ENCODE measurements around the gene GBA3. TPM values are rescaled to one million over a fixed set of nuclear protein-coding genes. Genes with fewer than 3 reads are reported as not detected.

The GBA3 gene
- total RNA-seq, 4 donors from 2014 or later: 2.4 TPM; not detected in 3

- no peaks in the 10 kb centered on the region for H3K27me3 ChIP-seq
- intact Hi-C loops (cut with DNase I; ENCODE audit: low total_unique reads): no loop called here
- no peaks in the 10 kb centered on the region for H3K36me3 ChIP-seq
- no peaks in the 10 kb centered on the region for H3K4me1 ChIP-seq
- TF ChIP-seq CTCF (IDR thresholded peaks at IDR 0.05) (no peak), POLR2A (IDR thresholded peaks at IDR 0.05) (no peak)
- no peak overlapping the region for H3K4me3 ChIP-seq
- no peak for DNase-seq
- no peak overlapping the region for H3K27ac ChIP-seq
- no peaks in the 10 kb centered on the region for H3K9me3 ChIP-seq
Measured at GRCh38 chr4:22801391-22801790, 108.7 kb downstream of the GBA3 start.

GRCh38 chr4:22802876-22803275 is 110.1 kb downstream of the GBA3 start:
- H3K27me3 ChIP-seq: no peaks in the 10 kb centered on the region
- H3K27ac ChIP-seq: no peak overlapping the region
- H3K4me3 ChIP-seq: no peak overlapping the region
- H3K4me1 ChIP-seq: no peaks in the 10 kb centered on the region
- intact Hi-C loops (cut with DNase I; ENCODE audit: low total_unique reads): no loop called here
- no peak for TF ChIP-seq CTCF (IDR thresholded peaks at IDR 0.05)
- TF ChIP-seq POLR2A (IDR thresholded peaks at IDR 0.05): no peak
- H3K36me3 ChIP-seq: no peaks in the 10 kb centered on the region
- H3K9me3 ChIP-seq: no peaks in the 10 kb centered on the region
- DNase-seq: no peak

GRCh38 chr4:22803512-22803911 is 110.8 kb downstream of the GBA3 start:
- Histone ChIP-seq H3K36me3 (no peaks in the 10 kb centered on the region), H3K4me1 (no peaks in the 10 kb centered on the region), H3K27me3 (no peaks in the 10 kb centered on the region), H3K27ac (no peak overlapping the region), H3K4me3 (no peak overlapping the region), H3K9me3 (no peaks in the 10 kb centered on the region)
- intact Hi-C loops (cut with DNase I; ENCODE audit: low total_unique reads): no loop called here
- DNase-seq: no peak
- TF ChIP-seq CTCF (IDR thresholded peaks at IDR 0.05): no peak
- TF ChIP-seq POLR2A (IDR thresholded peaks at IDR 0.05): no peak

DNA sequence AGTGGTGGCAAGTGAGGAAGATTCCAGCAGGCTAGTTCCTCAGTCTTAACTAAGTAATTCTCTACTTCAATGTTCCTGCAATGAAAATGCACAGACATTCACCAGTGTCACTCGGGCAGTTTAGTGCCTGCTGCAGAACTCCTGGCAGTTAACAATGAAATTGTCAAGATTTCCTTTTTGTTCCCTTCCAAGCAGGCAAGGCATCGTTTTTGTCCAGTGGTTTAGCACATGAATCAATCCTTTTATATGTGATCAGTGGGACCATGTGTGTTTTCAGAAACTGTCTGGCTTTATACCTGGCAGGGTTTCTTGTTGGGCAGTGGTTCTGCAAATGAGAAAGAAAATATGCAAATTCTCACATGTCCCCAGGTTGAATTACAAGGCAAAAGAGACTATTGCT is 122.2 kb downstream of the GBA3 start:
- intact Hi-C loops (cut with DNase I; ENCODE audit: low total_unique reads): no loop called here
- TF ChIP-seq CTCF (IDR thresholded peaks at IDR 0.05) (no peak), POLR2A (IDR thresholded peaks at IDR 0.05) (no peak)
- H3K9me3 ChIP-seq: no peaks in the 10 kb centered on the region
- no peak overlapping the region for H3K27ac ChIP-seq
- H3K4me3 ChIP-seq: no peak overlapping the region
- DNase-seq: no peak
- no peaks in the 10 kb centered on the region for H3K27me3 ChIP-seq
- H3K36me3 ChIP-seq: no peaks in the 10 kb centered on the region
- no peaks in the 10 kb centered on the region for H3K4me1 ChIP-seq

GRCh38 chr4:22824091-22824490 is 131.4 kb downstream of the GBA3 start:
- Histone ChIP-seq H3K27ac (no peak overlapping the region), H3K4me3 (no peak overlapping the region), H3K27me3 (no peaks in the 10 kb centered on the region), H3K4me1 (no peaks in the 10 kb centered on the region), H3K36me3 (no peaks in the 10 kb centered on the region), H3K9me3 (no peaks in the 10 kb centered on the region)
- DNase-seq: no peak
- intact Hi-C loops (cut with DNase I; ENCODE audit: low total_unique reads): no loop called here
- TF ChIP-seq POLR2A (IDR thresholded peaks at IDR 0.05) (no peak), CTCF (IDR thresholded peaks at IDR 0.05) (no peak)

All from uterus (tissue), 4 donors.